GM12878 (cell line): Measurements from ENCODE around the gene TCF4. TPM values are rescaled to one million over a fixed set of nuclear protein-coding genes. Genes with fewer than 3 reads are reported as not detected.

Experiments used
- ASH2L ChIP-seq: fragments of 300-600, 200-600 bp; sonication (generic); IDR thresholded peaks from 2 replicates; pipeline ENCODE4 v1.6.1; 2017; ENCODE audit warnings: low read depth, mild to moderate bottlenecking, borderline replicate concordance
- ATF7 ChIP-seq: fragments of 450-650 bp; IDR thresholded peaks from 2 replicates; pipeline ENCODE4 v1.6.1; 2016; ENCODE audit warnings: low read depth, mild to moderate bottlenecking
- BACH1 ChIP-seq: fragments of 450-650 bp; IDR thresholded peaks from 2 replicates; pipeline ENCODE4 v1.6.1; 2017; ENCODE audit warnings: mild to moderate bottlenecking, borderline replicate concordance
- BCL11A ChIP-seq: IDR thresholded peaks from 2 replicates; pipeline ENCODE4 v1.6.1; 2011; ENCODE audit warnings: low read depth, low read length
- ETV6 ChIP-seq, 2 experiments: fragments of 450-650 bp in 1 of 2; IDR thresholded peaks in 1 of 2; conservative IDR thresholded peaks in 1 of 2; 2 replicates each; pipeline ENCODE4 v1.6.1; 2014; ENCODE audit warnings: antibody characterized with exemption in 1 of 2, borderline replicate concordance in 1 of 2, low read depth in 1 of 2, mild to moderate bottlenecking in 1 of 2, moderate library complexity in 1 of 2
- FOS ChIP-seq: IDR thresholded peaks from 3 replicates; pipeline ENCODE4 v1.6.1; 2011; ENCODE audit warnings: borderline replicate concordance; ENCODE audit not compliant: insufficient read length; ENCODE audit errors: extremely low read depth
- HDGF ChIP-seq: fragments of 450-650 bp; IDR thresholded peaks from 2 replicates; pipeline ENCODE4 v1.6.1; 2016; ENCODE audit warnings: antibody characterized with exemption
- RAD21 ChIP-seq: IDR thresholded peaks from 2 replicates; pipeline ENCODE4 v1.6.1; 2011; ENCODE audit warnings: mild to moderate bottlenecking, low read depth, low read length, moderate library complexity; ENCODE audit not compliant: insufficient read depth
- RUNX3 ChIP-seq: IDR thresholded peaks from 2 replicates; pipeline ENCODE4 v1.6.1; 2012; ENCODE audit warnings: low read length, inconsistent platforms
- SREBF1 ChIP-seq: IDR thresholded peaks from 2 replicates; pipeline ENCODE4 v1.6.1; 2012; ENCODE audit warnings: mild to moderate bottlenecking, low read length
- STAT1 ChIP-seq: fragments of 450-650 bp; conservative IDR thresholded peaks from 2 replicates; pipeline ENCODE4 v1.6.1; 2014; ENCODE audit warnings: antibody characterized with exemption, mild to moderate bottlenecking
- YBX1 ChIP-seq: fragments of 450-650 bp; IDR thresholded peaks from 2 replicates; pipeline ENCODE4 v1.6.1; 2016; ENCODE audit warnings: antibody characterized with exemption
- ZNF207 ChIP-seq: fragments of 450-650 bp; IDR thresholded peaks from 2 replicates; pipeline ENCODE4 v1.6.1; 2014; ENCODE audit warnings: antibody characterized with exemption, mild to moderate bottlenecking, borderline replicate concordance
- polyA plus RNA-seq, 11 experiments: library from polyadenylated mRNA; depleted of rRNA in 4 of 11; unstranded in 6 of 11; stranded (reverse) in 5 of 11; fragments of >200 nt; fragmentation: Nextera tagmentation in 4 of 11; fragmentation: Illumina TruSeq in 1 of 11; extraction: Ambion mirVana in 4 of 11; extraction: Trizol in 1 of 11; gene quantifications; 1 replicate in 1 of 11; 2 replicates in 10 of 11; pipeline versions ENCODE4 v1.2.1 to v1.2.3, GENCODE V29; 2011 to 2016; ENCODE audit warnings: inconsistent platforms in 2 of 11, missing spikeins in 2 of 11, low read depth in 1 of 11
- total RNA-seq, 4 experiments: library from RNA; depleted of rRNA in 3 of 4; stranded (reverse); fragments of >200 nt in 3 of 4; fragmentation: Illumina TruSeq in 1 of 4; extraction: Trizol in 1 of 4; gene quantifications; 2 replicates each; pipeline versions ENCODE4 v1.2.1 to v1.2.3, GENCODE V29; 2013 to 2021
- TF ChIP-seq, protein P1 (sequence below): fragments of 150-350 bp; IDR thresholded peaks from 2 replicates; pipeline ENCODE4 v1.6.1; 2016; ENCODE audit warnings: low read depth, low read length
- TF ChIP-seq, protein P2 (sequence below): fragments of 450-650 bp; IDR thresholded peaks from 2 replicates; pipeline ENCODE4 v1.6.1; 2018; ENCODE audit warnings: borderline replicate concordance, mild to moderate bottlenecking; ENCODE audit not compliant: partially characterized antibody
- TF ChIP-seq, protein P3 (sequence below): IDR thresholded peaks from 2 replicates; pipeline ENCODE4 v1.6.1; 2012; ENCODE audit warnings: low read length, inconsistent platforms
- TF ChIP-seq, protein P4 (sequence below): IDR thresholded peaks from 2 replicates; pipeline ENCODE4 v1.6.1; 2011; ENCODE audit warnings: low read depth, mild to moderate bottlenecking, low read length, moderate library complexity, borderline replicate concordance; ENCODE audit errors: extremely low read depth
- TF ChIP-seq, protein P5 (sequence below): fragments of 450-650 bp; IDR thresholded peaks from 2 replicates; pipeline ENCODE4 v1.6.1; 2017; ENCODE audit warnings: low read depth, mild to moderate bottlenecking, moderate library complexity
- TF ChIP-seq, protein P6 (sequence below): fragments of 450-650 bp; IDR thresholded peaks from 2 replicates; pipeline ENCODE4 v1.6.1; 2014; ENCODE audit warnings: mild to moderate bottlenecking

The TCF4 gene
- total and polyA plus RNA-seq, 10 of the 15 experiments (the other 5 are each of a cell fraction or from before 2014, with no cell fraction given), result 15.2 to 94.0 (median 31.5) TPM

DNA sequence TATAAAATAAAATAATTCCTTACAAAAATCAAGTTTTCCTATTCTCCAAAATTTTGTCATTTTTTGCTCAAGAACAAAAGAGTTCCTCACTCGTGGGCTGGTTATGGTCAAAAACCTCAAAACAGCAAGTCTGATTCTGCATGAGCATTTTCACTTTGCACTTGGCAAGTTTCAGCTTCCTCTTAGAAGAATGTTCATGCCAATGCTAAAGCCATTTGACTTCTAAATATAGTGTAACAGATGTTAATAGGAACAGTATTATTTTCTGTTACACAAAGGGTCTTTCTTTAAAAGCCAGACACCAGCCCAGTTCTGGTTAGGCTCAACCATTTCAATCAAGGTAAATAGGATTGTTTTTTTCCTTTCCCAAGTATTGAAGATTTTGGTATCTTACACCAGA, 367.5 kb downstream of the TCF4 start (continued):
- TF ChIP-seq, protein P1, sequence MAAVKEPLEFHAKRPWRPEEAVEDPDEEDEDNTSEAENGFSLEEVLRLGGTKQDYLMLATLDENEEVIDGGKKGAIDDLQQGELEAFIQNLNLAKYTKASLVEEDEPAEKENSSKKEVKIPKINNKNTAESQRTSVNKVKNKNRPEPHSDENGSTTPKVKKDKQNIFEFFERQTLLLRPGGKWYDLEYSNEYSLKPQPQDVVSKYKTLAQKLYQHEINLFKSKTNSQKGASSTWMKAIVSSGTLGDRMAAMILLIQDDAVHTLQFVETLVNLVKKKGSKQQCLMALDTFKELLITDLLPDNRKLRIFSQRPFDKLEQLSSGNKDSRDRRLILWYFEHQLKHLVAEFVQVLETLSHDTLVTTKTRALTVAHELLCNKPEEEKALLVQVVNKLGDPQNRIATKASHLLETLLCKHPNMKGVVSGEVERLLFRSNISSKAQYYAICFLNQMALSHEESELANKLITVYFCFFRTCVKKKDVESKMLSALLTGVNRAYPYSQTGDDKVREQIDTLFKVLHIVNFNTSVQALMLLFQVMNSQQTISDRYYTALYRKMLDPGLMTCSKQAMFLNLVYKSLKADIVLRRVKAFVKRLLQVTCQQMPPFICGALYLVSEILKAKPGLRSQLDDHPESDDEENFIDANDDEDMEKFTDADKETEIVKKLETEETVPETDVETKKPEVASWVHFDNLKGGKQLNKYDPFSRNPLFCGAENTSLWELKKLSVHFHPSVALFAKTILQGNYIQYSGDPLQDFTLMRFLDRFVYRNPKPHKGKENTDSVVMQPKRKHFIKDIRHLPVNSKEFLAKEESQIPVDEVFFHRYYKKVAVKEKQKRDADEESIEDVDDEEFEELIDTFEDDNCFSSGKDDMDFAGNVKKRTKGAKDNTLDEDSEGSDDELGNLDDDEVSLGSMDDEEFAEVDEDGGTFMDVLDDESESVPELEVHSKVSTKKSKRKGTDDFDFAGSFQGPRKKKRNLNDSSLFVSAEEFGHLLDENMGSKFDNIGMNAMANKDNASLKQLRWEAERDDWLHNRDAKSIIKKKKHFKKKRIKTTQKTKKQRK, result no peak
- TF ChIP-seq ETV6 (conservative IDR thresholded peaks at IDR 0.05 in 1 of 2, IDR thresholded peaks at IDR 0.05 in 1 of 2; ENCODE audit: borderline replicate concordance in 1 of 2, low read depth in 1 of 2) (no peak), ZNF207 (no peak), BCL11A (no peak), BACH1 (no peak), ATF7 (no peak), HDGF (no peak), ASH2L (no peak), STAT1 (no peak), FOS (no peak), SREBF1 (no peak), RUNX3 (peak; percentile 45), RAD21 (no peak), YBX1 (no peak)
- TF ChIP-seq, protein P2, sequence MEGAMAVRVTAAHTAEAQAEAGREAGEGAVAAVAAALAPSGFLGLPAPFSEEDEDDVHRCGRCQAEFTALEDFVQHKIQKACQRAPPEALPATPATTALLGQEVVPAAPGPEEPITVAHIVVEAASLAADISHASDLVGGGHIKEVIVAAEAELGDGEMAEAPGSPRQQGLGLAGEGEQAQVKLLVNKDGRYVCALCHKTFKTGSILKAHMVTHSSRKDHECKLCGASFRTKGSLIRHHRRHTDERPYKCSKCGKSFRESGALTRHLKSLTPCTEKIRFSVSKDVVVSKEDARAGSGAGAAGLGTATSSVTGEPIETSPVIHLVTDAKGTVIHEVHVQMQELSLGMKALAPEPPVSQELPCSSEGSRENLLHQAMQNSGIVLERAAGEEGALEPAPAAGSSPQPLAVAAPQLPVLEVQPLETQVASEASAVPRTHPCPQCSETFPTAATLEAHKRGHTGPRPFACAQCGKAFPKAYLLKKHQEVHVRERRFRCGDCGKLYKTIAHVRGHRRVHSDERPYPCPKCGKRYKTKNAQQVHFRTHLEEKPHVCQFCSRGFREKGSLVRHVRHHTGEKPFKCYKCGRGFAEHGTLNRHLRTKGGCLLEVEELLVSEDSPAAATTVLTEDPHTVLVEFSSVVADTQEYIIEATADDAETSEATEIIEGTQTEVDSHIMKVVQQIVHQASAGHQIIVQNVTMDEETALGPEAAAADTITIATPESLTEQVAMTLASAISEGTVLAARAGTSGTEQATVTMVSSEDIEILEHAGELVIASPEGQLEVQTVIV, result no peak
- TF ChIP-seq, protein P3, sequence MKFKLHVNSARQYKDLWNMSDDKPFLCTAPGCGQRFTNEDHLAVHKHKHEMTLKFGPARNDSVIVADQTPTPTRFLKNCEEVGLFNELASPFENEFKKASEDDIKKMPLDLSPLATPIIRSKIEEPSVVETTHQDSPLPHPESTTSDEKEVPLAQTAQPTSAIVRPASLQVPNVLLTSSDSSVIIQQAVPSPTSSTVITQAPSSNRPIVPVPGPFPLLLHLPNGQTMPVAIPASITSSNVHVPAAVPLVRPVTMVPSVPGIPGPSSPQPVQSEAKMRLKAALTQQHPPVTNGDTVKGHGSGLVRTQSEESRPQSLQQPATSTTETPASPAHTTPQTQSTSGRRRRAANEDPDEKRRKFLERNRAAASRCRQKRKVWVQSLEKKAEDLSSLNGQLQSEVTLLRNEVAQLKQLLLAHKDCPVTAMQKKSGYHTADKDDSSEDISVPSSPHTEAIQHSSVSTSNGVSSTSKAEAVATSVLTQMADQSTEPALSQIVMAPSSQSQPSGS, result no peak
- TF ChIP-seq, protein P4, sequence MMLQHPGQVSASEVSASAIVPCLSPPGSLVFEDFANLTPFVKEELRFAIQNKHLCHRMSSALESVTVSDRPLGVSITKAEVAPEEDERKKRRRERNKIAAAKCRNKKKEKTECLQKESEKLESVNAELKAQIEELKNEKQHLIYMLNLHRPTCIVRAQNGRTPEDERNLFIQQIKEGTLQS, result no peak
- TF ChIP-seq, protein P5, sequence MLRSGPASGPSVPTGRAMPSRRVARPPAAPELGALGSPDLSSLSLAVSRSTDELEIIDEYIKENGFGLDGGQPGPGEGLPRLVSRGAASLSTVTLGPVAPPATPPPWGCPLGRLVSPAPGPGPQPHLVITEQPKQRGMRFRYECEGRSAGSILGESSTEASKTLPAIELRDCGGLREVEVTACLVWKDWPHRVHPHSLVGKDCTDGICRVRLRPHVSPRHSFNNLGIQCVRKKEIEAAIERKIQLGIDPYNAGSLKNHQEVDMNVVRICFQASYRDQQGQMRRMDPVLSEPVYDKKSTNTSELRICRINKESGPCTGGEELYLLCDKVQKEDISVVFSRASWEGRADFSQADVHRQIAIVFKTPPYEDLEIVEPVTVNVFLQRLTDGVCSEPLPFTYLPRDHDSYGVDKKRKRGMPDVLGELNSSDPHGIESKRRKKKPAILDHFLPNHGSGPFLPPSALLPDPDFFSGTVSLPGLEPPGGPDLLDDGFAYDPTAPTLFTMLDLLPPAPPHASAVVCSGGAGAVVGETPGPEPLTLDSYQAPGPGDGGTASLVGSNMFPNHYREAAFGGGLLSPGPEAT, result 0 out of 2 replicates have a peak, but pooled peaks have one; percentile 18
- TF ChIP-seq, protein P6, sequence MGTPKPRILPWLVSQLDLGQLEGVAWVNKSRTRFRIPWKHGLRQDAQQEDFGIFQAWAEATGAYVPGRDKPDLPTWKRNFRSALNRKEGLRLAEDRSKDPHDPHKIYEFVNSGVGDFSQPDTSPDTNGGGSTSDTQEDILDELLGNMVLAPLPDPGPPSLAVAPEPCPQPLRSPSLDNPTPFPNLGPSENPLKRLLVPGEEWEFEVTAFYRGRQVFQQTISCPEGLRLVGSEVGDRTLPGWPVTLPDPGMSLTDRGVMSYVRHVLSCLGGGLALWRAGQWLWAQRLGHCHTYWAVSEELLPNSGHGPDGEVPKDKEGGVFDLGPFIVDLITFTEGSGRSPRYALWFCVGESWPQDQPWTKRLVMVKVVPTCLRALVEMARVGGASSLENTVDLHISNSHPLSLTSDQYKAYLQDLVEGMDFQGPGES, result no peak
